ENCODE results near the gene EML4.

DNA sequence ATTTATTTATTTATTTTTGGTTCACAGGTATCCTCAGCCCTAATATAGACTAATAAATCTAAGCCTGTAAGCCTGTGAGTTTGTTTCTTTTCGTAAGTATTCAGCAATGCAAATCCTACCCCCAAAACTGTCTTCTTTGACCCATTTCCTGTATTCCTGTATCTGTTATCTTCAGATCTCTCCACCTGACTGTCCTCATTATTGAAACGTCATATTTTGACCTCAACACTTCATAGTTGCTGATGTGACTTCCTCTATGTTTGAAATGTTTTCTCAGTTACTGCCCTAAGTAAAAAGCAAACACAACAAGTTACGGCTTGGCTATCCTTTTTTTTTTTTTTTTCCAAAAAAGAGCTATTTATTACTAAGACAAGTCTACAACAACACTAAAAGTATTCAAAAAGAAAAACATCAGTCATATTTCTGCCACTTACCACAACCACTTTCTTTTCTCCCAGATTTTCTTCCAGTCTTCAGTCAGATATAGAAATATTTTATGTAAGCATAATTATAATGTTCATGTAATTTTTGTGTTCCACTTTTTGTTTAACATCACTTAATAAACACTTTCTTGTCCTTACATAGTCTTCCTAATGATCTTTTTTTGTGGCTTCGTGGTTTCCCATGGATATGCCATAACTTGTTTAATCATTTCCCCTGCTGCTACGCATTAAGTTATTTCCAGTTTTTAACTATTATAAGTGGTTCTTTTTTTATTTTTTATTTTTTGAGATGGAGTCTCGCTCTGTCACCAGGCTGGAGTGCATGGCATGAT lies 45.0 kb upstream of the EML4 start:
- TF ChIP-seq POLR2AphosphoS5 (IDR thresholded peaks at IDR 0.05; ENCODE audit: low read depth, low read length): no peak
- TF ChIP-seq, protein P1, sequence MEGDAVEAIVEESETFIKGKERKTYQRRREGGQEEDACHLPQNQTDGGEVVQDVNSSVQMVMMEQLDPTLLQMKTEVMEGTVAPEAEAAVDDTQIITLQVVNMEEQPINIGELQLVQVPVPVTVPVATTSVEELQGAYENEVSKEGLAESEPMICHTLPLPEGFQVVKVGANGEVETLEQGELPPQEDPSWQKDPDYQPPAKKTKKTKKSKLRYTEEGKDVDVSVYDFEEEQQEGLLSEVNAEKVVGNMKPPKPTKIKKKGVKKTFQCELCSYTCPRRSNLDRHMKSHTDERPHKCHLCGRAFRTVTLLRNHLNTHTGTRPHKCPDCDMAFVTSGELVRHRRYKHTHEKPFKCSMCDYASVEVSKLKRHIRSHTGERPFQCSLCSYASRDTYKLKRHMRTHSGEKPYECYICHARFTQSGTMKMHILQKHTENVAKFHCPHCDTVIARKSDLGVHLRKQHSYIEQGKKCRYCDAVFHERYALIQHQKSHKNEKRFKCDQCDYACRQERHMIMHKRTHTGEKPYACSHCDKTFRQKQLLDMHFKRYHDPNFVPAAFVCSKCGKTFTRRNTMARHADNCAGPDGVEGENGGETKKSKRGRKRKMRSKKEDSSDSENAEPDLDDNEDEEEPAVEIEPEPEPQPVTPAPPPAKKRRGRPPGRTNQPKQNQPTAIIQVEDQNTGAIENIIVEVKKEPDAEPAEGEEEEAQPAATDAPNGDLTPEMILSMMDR (IDR thresholded peaks at IDR 0.05): no peak
- TF ChIP-seq SIN3A (IDR thresholded peaks at IDR 0.05; ENCODE audit: borderline replicate concordance, insufficient read depth, low read depth, low read length): no peak
- TF ChIP-seq TCF7L2 (IDR thresholded peaks at IDR 0.05; ENCODE audit: low read depth, low read length): no peak

Data from Panc1 (cell line).